Ramos (cell line): Measurements from ENCODE around the gene MAPK1.
"Not testable (repeated sequence)": the region's sequence is repeated elsewhere in the genome, so short reads cannot be mapped to it uniquely, and the experiment has no call there.

ENCODE experiments used
- in situ Hi-C: fragments of 300-500 bp; cut with MboI; formaldehyde crosslinking; loops from one replicate; pipeline ENCODE4 v1.14.3; 2022; ENCODE audit warnings: low sequenced_read_pairs; ENCODE audit not compliant: unreplicated experiment

MAPK1 gene

GRCh38 chr22:21759646-21760376 lies 107.6 kb downstream of the MAPK1 start:
- in situ Hi-C loops = no loop called here

GRCh38 chr22:21759093-21759492 lies 108.4 kb downstream of the MAPK1 start:
- in situ Hi-C loops = no loop called here

- in situ Hi-C loops = no loop called here
Observed at GRCh38 chr22:21758091-21758864, 109.2 kb downstream of the MAPK1 start.

- in situ Hi-C loops = no loop called here
Observed at GRCh38 chr22:21755851-21756284, 111.6 kb downstream of the MAPK1 start.

GRCh38 chr22:21754523-21754922 lies 112.9 kb downstream of the MAPK1 start:
- in situ Hi-C loops = no loop called here

- in situ Hi-C loops = no loop called here
Observed at GRCh38 chr22:21753374-21754111, 113.9 kb downstream of the MAPK1 start.

- in situ Hi-C loops = no loop called here
Observed at GRCh38 chr22:21752276-21752675, 115.2 kb downstream of the MAPK1 start.

- in situ Hi-C loops = no loop called here
Observed at GRCh38 chr22:21745948-21746347, 121.5 kb downstream of the MAPK1 start.

- in situ Hi-C loops = not testable (repeated sequence)
Observed at GRCh38 chr22:21744917-21745316, 122.5 kb downstream of the MAPK1 start.

GRCh38 chr22:21741790-21742189 lies 125.7 kb downstream of the MAPK1 start:
- in situ Hi-C loops = no loop called here

- in situ Hi-C loops = no loop called here
Observed at GRCh38 chr22:21741059-21741458, 126.4 kb downstream of the MAPK1 start.

- in situ Hi-C loops = no loop called here
Observed at GRCh38 chr22:21739828-21740377, 127.5 kb downstream of the MAPK1 start.

GRCh38 chr22:21738966-21739365 lies 128.5 kb downstream of the MAPK1 start:
- in situ Hi-C loops = no loop called here

GRCh38 chr22:21738081-21738480 lies 129.4 kb downstream of the MAPK1 start:
- in situ Hi-C loops = no loop called here

- in situ Hi-C loops = no loop called here
Observed at GRCh38 chr22:21736948-21737347, 130.5 kb downstream of the MAPK1 start.

GRCh38 chr22:21736084-21736642 lies 131.3 kb downstream of the MAPK1 start:
- in situ Hi-C loops = no loop called here

GRCh38 chr22:21735200-21736083 lies 132.0 kb downstream of the MAPK1 start, which contains the start of gene YPEL1:
TSS of gene YPEL1 (minus strand) at chr22:21735794. CDS start at chr22:21710744, 25,050 bp downstream.
- in situ Hi-C loops = no loop called here

GRCh38 chr22:21734540-21735199 lies 132.8 kb downstream of the MAPK1 start:
- in situ Hi-C loops = no loop called here

GRCh38 chr22:21731503-21731902 lies 135.9 kb downstream of the MAPK1 start:
- in situ Hi-C loops = no loop called here
